Activated naive CD8-positive, alpha-beta T cell treated with anti-CD3 and anti-CD28 coated beads, Interleukin-2, amount 50 U/mL, for 24 hours (primary cell): ENCODE results near the gene FAXDC2.
"Not testable (repeated sequence)": the region's sequence is repeated elsewhere in the genome, so short reads cannot be mapped to it uniquely, and the experiment has no call there.

Source experiments
- ATAC-seq: fragments of 150-1000 bp; cut with Tn5 transposase; one replicate; pipeline ENCODE4 v1.10.0; 2021
- DNase-seq: peaks from one replicate; pipeline ENCODE4 v3.0.0; 2021
- H3K27ac Mint-ChIP-seq: one replicate; pipeline ENCODE4 v1.8.0; 2021; ENCODE audit warnings: mild to moderate bottlenecking, mixed read lengths
- H3K27me3 Mint-ChIP-seq: one replicate; pipeline ENCODE4 v1.8.0; 2021; ENCODE audit warnings: mixed read lengths
- H3K36me3 Mint-ChIP-seq: one replicate; pipeline ENCODE4 v1.8.0; 2021; ENCODE audit warnings: low read depth, mixed read lengths
- H3K4me1 Mint-ChIP-seq: one replicate; pipeline ENCODE4 v1.8.0; 2021; ENCODE audit warnings: mixed read lengths
- H3K4me3 Mint-ChIP-seq: one replicate; pipeline ENCODE4 v1.8.0; 2021; ENCODE audit warnings: mild to moderate bottlenecking, moderate library complexity, mixed read lengths
- H3K9me3 Mint-ChIP-seq: one replicate; pipeline ENCODE4 v1.8.0; 2021; ENCODE audit warnings: mixed read lengths

FAXDC2 gene

GRCh38 chr5:154829589-154830218, 20.7 kb downstream of the FAXDC2 start:
- Mint-ChIP-seq H3K9me3 (no peaks in the 10 kb centered on the region), H3K27me3 (no peaks in the 10 kb centered on the region), H3K36me3 (peaks cover 34% of the 10 kb centered on the region), H3K27ac (peak overlapping the region; percentile 53), H3K4me1 (peaks cover 31% of the 10 kb centered on the region), H3K4me3 (no peak overlapping the region)
- no peak for DNase-seq
- peak; percentile 68 for ATAC-seq

- no peak for DNase-seq
- no peak for ATAC-seq
- Mint-ChIP-seq H3K27me3 (no peaks in the 10 kb centered on the region), H3K4me1 (peaks cover 31% of the 10 kb centered on the region), H3K36me3 (peaks cover 34% of the 10 kb centered on the region), H3K9me3 (no peaks in the 10 kb centered on the region), H3K27ac (no peak overlapping the region), H3K4me3 (no peak overlapping the region)
Measured at GRCh38 chr5:154829181-154829588, 21.2 kb downstream of the FAXDC2 start.

GRCh38 chr5:154824070-154824469, 26.3 kb downstream of the FAXDC2 start:
- H3K36me3 Mint-ChIP-seq: peaks cover 26% of the 10 kb centered on the region
- H3K27me3 Mint-ChIP-seq: no peaks in the 10 kb centered on the region
- no peak overlapping the region for H3K27ac Mint-ChIP-seq
- ATAC-seq (no peak), DNase-seq (no peak)
- no peaks in the 10 kb centered on the region for H3K9me3 Mint-ChIP-seq
- H3K4me3 Mint-ChIP-seq: no peak overlapping the region
- H3K4me1 Mint-ChIP-seq: peaks cover 18% of the 10 kb centered on the region

GRCh38 chr5:154823605-154824004, 26.8 kb downstream of the FAXDC2 start:
- no peaks in the 10 kb centered on the region for H3K27me3 Mint-ChIP-seq
- no peak overlapping the region for H3K27ac Mint-ChIP-seq
- DNase-seq (no peak), ATAC-seq (no peak)
- peaks cover 30% of the 10 kb centered on the region for H3K36me3 Mint-ChIP-seq
- peaks cover 19% of the 10 kb centered on the region for H3K4me1 Mint-ChIP-seq
- H3K9me3 Mint-ChIP-seq: no peaks in the 10 kb centered on the region
- H3K4me3 Mint-ChIP-seq: no peak overlapping the region

- not testable (repeated sequence) for ATAC-seq, H3K4me3 Mint-ChIP-seq, H3K9me3 Mint-ChIP-seq, H3K27ac Mint-ChIP-seq, H3K27me3 Mint-ChIP-seq, DNase-seq
- H3K36me3 Mint-ChIP-seq: peaks cover 30% of the 10 kb centered on the region
- peaks cover 15% of the 10 kb centered on the region for H3K4me1 Mint-ChIP-seq
Measured at GRCh38 chr5:154822896-154823295, 27.5 kb downstream of the FAXDC2 start.

- H3K4me3 Mint-ChIP-seq: no peak overlapping the region
- no peak overlapping the region for H3K27ac Mint-ChIP-seq
- H3K4me1 Mint-ChIP-seq: peaks cover 8% of the 10 kb centered on the region
- no peaks in the 10 kb centered on the region for H3K9me3 Mint-ChIP-seq
- no peak for DNase-seq
- peaks cover 46% of the 10 kb centered on the region for H3K36me3 Mint-ChIP-seq
- H3K27me3 Mint-ChIP-seq: no peaks in the 10 kb centered on the region
- no peak for ATAC-seq
Measured at GRCh38 chr5:154820383-154820782, 30.0 kb downstream of the FAXDC2 start.

- no peaks in the 10 kb centered on the region for H3K9me3 Mint-ChIP-seq
- ATAC-seq (no peak), DNase-seq (no peak)
- H3K4me1 Mint-ChIP-seq: peaks cover 8% of the 10 kb centered on the region
- peaks cover 54% of the 10 kb centered on the region for H3K36me3 Mint-ChIP-seq
- no peaks in the 10 kb centered on the region for H3K27me3 Mint-ChIP-seq
- H3K27ac Mint-ChIP-seq: no peak overlapping the region
- no peak overlapping the region for H3K4me3 Mint-ChIP-seq
Measured at GRCh38 chr5:154819546-154819945, 30.9 kb downstream of the FAXDC2 start.

- H3K4me1 Mint-ChIP-seq: peaks cover 11% of the 10 kb centered on the region
Measured at GRCh38 chr5:154818471-154819116, 31.8 kb downstream of the FAXDC2 start.

GRCh38 chr5:154817815-154818214, 32.6 kb downstream of the FAXDC2 start:
- Mint-ChIP-seq H3K27me3 (no peaks in the 10 kb centered on the region), H3K4me1 (peaks cover 18% of the 10 kb centered on the region), H3K4me3 (no peak overlapping the region), H3K36me3 (peaks cover 59% of the 10 kb centered on the region), H3K9me3 (no peaks in the 10 kb centered on the region), H3K27ac (no peak overlapping the region)
- no peak for DNase-seq
- no peak for ATAC-seq

More at GRCh38 chr5:154818471-154819116, 31.8 kb downstream of the FAXDC2 start:
- H3K9me3 Mint-ChIP-seq: no peaks in the 10 kb centered on the region
- H3K36me3 Mint-ChIP-seq: peaks cover 57% of the 10 kb centered on the region
- no peak overlapping the region for H3K4me3 Mint-ChIP-seq
- H3K27me3 Mint-ChIP-seq: no peaks in the 10 kb centered on the region
- no peak overlapping the region for H3K27ac Mint-ChIP-seq
- no peak for ATAC-seq
- no peak for DNase-seq

- Mint-ChIP-seq H3K27ac (no peak overlapping the region), H3K4me3 (no peak overlapping the region), H3K36me3 (peaks cover 65% of the 10 kb centered on the region)
Measured at GRCh38 chr5:154816891-154817492, 33.4 kb downstream of the FAXDC2 start.

GRCh38 chr5:154815684-154816247, 34.6 kb downstream of the FAXDC2 start:
- Mint-ChIP-seq H3K9me3 (no peaks in the 10 kb centered on the region), H3K36me3 (peaks cover 72% of the 10 kb centered on the region), H3K27me3 (no peaks in the 10 kb centered on the region), H3K4me3 (no peak overlapping the region), H3K27ac (peak overlapping the region; percentile 3), H3K4me1 (peaks cover 33% of the 10 kb centered on the region)
- ATAC-seq (no peak), DNase-seq (no peak)

More at GRCh38 chr5:154816891-154817492, 33.4 kb downstream of the FAXDC2 start:
- no peak for ATAC-seq
- peaks cover 25% of the 10 kb centered on the region for H3K4me1 Mint-ChIP-seq
- no peaks in the 10 kb centered on the region for H3K9me3 Mint-ChIP-seq
- H3K27me3 Mint-ChIP-seq: no peaks in the 10 kb centered on the region
- DNase-seq: no peak

- no peak for DNase-seq
- H3K9me3 Mint-ChIP-seq: no peaks in the 10 kb centered on the region
- H3K27me3 Mint-ChIP-seq: no peaks in the 10 kb centered on the region
- H3K27ac Mint-ChIP-seq: peak overlapping the region; percentile 46
- no peak for ATAC-seq
- H3K4me3 Mint-ChIP-seq: no peak overlapping the region
- peaks cover 35% of the 10 kb centered on the region for H3K4me1 Mint-ChIP-seq
- H3K36me3 Mint-ChIP-seq: peaks cover 73% of the 10 kb centered on the region
Measured at GRCh38 chr5:154815025-154815424, 35.4 kb downstream of the FAXDC2 start.

- H3K9me3 Mint-ChIP-seq: no peaks in the 10 kb centered on the region
- peaks cover 32% of the 10 kb centered on the region for H3K4me1 Mint-ChIP-seq
- no peaks in the 10 kb centered on the region for H3K27me3 Mint-ChIP-seq
- ATAC-seq (no peak), DNase-seq (peak; percentile 15)
- no peak overlapping the region for H3K4me3 Mint-ChIP-seq
- peak overlapping the region; percentile 57 for H3K27ac Mint-ChIP-seq
- H3K36me3 Mint-ChIP-seq: peaks cover 71% of the 10 kb centered on the region
Measured at GRCh38 chr5:154813736-154814135, 36.7 kb downstream of the FAXDC2 start.

GRCh38 chr5:154813158-154813557, 37.2 kb downstream of the FAXDC2 start:
- no peak for DNase-seq
- H3K4me3 Mint-ChIP-seq: no peak overlapping the region
- ATAC-seq: no peak
- H3K4me1 Mint-ChIP-seq: peaks cover 27% of the 10 kb centered on the region
- H3K27ac Mint-ChIP-seq: peak overlapping the region; percentile 57
- H3K36me3 Mint-ChIP-seq: peaks cover 72% of the 10 kb centered on the region
- H3K9me3 Mint-ChIP-seq: no peaks in the 10 kb centered on the region
- H3K27me3 Mint-ChIP-seq: no peaks in the 10 kb centered on the region
